IMR-90 (cell line): ENCODE measurements around the gene GIT1. TPM values are rescaled to one million over a fixed set of nuclear protein-coding genes. Genes with fewer than 3 reads are reported as not detected.

Source experiments
- ATAC-seq: fragments of 200-7000 bp; cut with Tn5 transposase; 2 replicates; pipeline ENCODE4 v1.9.1; 2020; ENCODE audit warnings: low read depth, mild to moderate bottlenecking, moderate library complexity
- BruUV-seq: library from RNA; stranded (reverse); fragments of 400-500 nt; replicated peaks from 2 replicates; lab custom pipeline; 2021; lab: Mats Ljungman, UMichigan
- CTCF ChIA-PET: fragments of 300-600 bp; formaldehyde crosslinking; extraction: SDS; loops from one replicate; lab custom pipeline; 2021; ENCODE audit warnings: antibody characterized with exemption; lab: Yijun Ruan, JAX
- POLR2A ChIA-PET: fragments of 300-600 bp; sonication (Branson Sonifier 250); formaldehyde crosslinking; loops from one replicate; lab custom pipeline; 2022; ENCODE audit warnings: antibody characterized with exemption; ENCODE audit not compliant: unreplicated experiment; lab: Charles Lee
- DNase-seq: peaks from one replicate; pipeline ENCODE4 v3.0.0; 2013
- H2AFZ ChIP-seq: replicated peaks from 2 replicates; pipeline ENCODE3; 2013; ENCODE audit warnings: low read length, mild to moderate bottlenecking; ENCODE audit not compliant: poor library complexity
- H2AK5ac ChIP-seq: 2 replicates; pipeline ENCODE4 v1.6.1; 2013; ENCODE audit warnings: low read depth, low read length, inconsistent platforms
- H2AK9ac ChIP-seq: replicated peaks from 2 replicates; pipeline ENCODE3; 2013; ENCODE audit warnings: mild to moderate bottlenecking, low read depth, low read length, moderate library complexity; ENCODE audit not compliant: poor library complexity
- H2BK120ac ChIP-seq: 2 replicates; pipeline ENCODE4 v1.6.1; 2013; ENCODE audit warnings: low read depth, low read length, inconsistent platforms
- H2BK15ac ChIP-seq: 3 replicates; pipeline ENCODE4 v1.6.1; 2013; ENCODE audit warnings: low read depth, low read length, inconsistent platforms
- H2BK20ac ChIP-seq: 2 replicates; pipeline ENCODE4 v1.6.1; 2013; ENCODE audit warnings: low read depth, mild to moderate bottlenecking, inconsistent platforms, low read length, moderate library complexity
- H2BK5ac ChIP-seq: 2 replicates; pipeline ENCODE4 v1.6.1; 2013; ENCODE audit warnings: mild to moderate bottlenecking, low read depth, low read length, inconsistent platforms; ENCODE audit not compliant: poor library complexity, severe bottlenecking
- H3K14ac ChIP-seq: replicated peaks from 2 replicates; pipeline ENCODE4 v1.6.1; 2013; ENCODE audit warnings: low read depth, low read length, inconsistent platforms
- H3K18ac ChIP-seq: 2 replicates; pipeline ENCODE4 v1.6.1; 2013; ENCODE audit warnings: low read depth, low read length, control low read depth
- H3K23ac ChIP-seq: 2 replicates; pipeline ENCODE4 v1.6.1; 2013; ENCODE audit warnings: low read depth, low read length, inconsistent platforms
- H3K27ac ChIP-seq: 2 replicates; pipeline ENCODE4 v1.5.1; 2013; ENCODE audit warnings: mild to moderate bottlenecking, control low read depth, low read length; ENCODE audit not compliant: insufficient read depth
- H3K27me3 ChIP-seq: 2 replicates; pipeline ENCODE4 v1.6.1; 2013; ENCODE audit warnings: low read length; ENCODE audit not compliant: control insufficient read depth, insufficient read depth
- H3K36me3 ChIP-seq: 2 replicates; pipeline ENCODE4 v1.6.1; 2013; ENCODE audit warnings: low read length, mixed read lengths; ENCODE audit not compliant: control insufficient read depth, insufficient read depth
- H3K4ac ChIP-seq: 2 replicates; pipeline ENCODE4 v1.6.1; 2013; ENCODE audit warnings: low read depth, low read length, inconsistent platforms
- H3K4me1 ChIP-seq: 2 replicates; pipeline ENCODE4 v1.6.1; 2013; ENCODE audit warnings: low read length, mixed read lengths; ENCODE audit not compliant: control insufficient read depth, insufficient read depth
- H3K4me2 ChIP-seq: 2 replicates; pipeline ENCODE4 v1.6.1; 2013; ENCODE audit warnings: low read depth, mild to moderate bottlenecking, control low read depth, low read length, moderate library complexity
- H3K4me3 ChIP-seq: 2 replicates; pipeline ENCODE4 v1.5.1; 2013; ENCODE audit warnings: low read depth, mild to moderate bottlenecking, control low read depth, low read length, moderate library complexity; ENCODE audit not compliant: insufficient read depth
- H3K56ac ChIP-seq: 2 replicates; pipeline ENCODE4 v1.6.1; 2013; ENCODE audit warnings: low read length, inconsistent platforms; ENCODE audit not compliant: insufficient read depth; ENCODE audit errors: extremely low read depth
- H3K79me1 ChIP-seq, 2 experiments: 2 replicates each; pipeline ENCODE4 v1.6.1; 2013; ENCODE audit warnings: low read length in 2 of 2, inconsistent platforms in 1 of 2, low read depth in 1 of 2
- H3K9ac ChIP-seq: 2 replicates; pipeline ENCODE4 v1.6.1; 2013; ENCODE audit warnings: low read depth, low read length, control low read depth
- H3K9me1 ChIP-seq: 2 replicates; pipeline ENCODE4 v1.6.1; 2013; ENCODE audit warnings: low read length, inconsistent platforms; ENCODE audit not compliant: insufficient read depth
- H3K9me3 ChIP-seq: 2 replicates; pipeline ENCODE4 v1.6.1; 2013; ENCODE audit warnings: low read length; ENCODE audit not compliant: control insufficient read depth, insufficient read depth
- H4K20me1 ChIP-seq: 2 replicates; pipeline ENCODE4 v1.6.1; 2013; ENCODE audit warnings: low read length, inconsistent platforms; ENCODE audit not compliant: insufficient read depth
- H4K5ac ChIP-seq: 2 replicates; pipeline ENCODE4 v1.6.1; 2013; ENCODE audit warnings: mild to moderate bottlenecking, low read depth, low read length, control low read depth
- H4K8ac ChIP-seq, 2 experiments: 2 replicates each; pipeline ENCODE4 v1.6.1; 2013; ENCODE audit warnings: low read depth in 2 of 2, low read length in 2 of 2, control low read depth in 1 of 2, inconsistent platforms in 1 of 2
- H4K91ac ChIP-seq: 2 replicates; pipeline ENCODE4 v1.6.1; 2013; ENCODE audit warnings: low read depth, low read length, inconsistent platforms; ENCODE audit not compliant: insufficient read depth
- CEBPB ChIP-seq: IDR thresholded peaks from 2 replicates; pipeline ENCODE4 v1.6.1; 2012; ENCODE audit warnings: low read depth, low read length, improper control_type of control experiment
- CHD1 ChIP-seq: IDR thresholded peaks from 2 replicates; pipeline ENCODE4 v1.6.1; 2012; ENCODE audit warnings: low read depth, low read length, improper control_type of control experiment
- CTCF ChIP-seq: conservative IDR thresholded peaks from 2 replicates; pipeline ENCODE4 v1.5.1; 2012; ENCODE audit warnings: mild to moderate bottlenecking, low read depth, low read length, improper control_type of control experiment
- ELK1 ChIP-seq: fragments of 150-350 bp; IDR thresholded peaks from 2 replicates; pipeline ENCODE4 v1.6.1; 2016; ENCODE audit warnings: low read depth, mild to moderate bottlenecking, low read length, moderate library complexity, borderline replicate concordance
- FOS ChIP-seq: fragments of 150-350 bp; IDR thresholded peaks from 2 replicates; pipeline ENCODE4 v1.6.1; 2016; ENCODE audit warnings: low read depth, low read length
- MAFK ChIP-seq: IDR thresholded peaks from 2 replicates; pipeline ENCODE4 v1.6.1; 2012; ENCODE audit warnings: low read depth, low read length, improper control_type of control experiment
- MXI1 ChIP-seq: IDR thresholded peaks from 2 replicates; pipeline ENCODE4 v1.6.1; 2012; ENCODE audit warnings: low read depth, mild to moderate bottlenecking, low read length, moderate library complexity, borderline replicate concordance
- NFE2L2 ChIP-seq: fragments of 150-350 bp; IDR thresholded peaks from 2 replicates; pipeline ENCODE4 v1.6.1; 2016; ENCODE audit warnings: low read depth, mild to moderate bottlenecking, low read length
- POLR2A ChIP-seq: IDR thresholded peaks from 2 replicates; pipeline ENCODE4 v1.6.1; 2012; ENCODE audit warnings: mild to moderate bottlenecking, low read depth, low read length
- RAD21 ChIP-seq: IDR thresholded peaks from 2 replicates; pipeline ENCODE4 v1.6.1; 2012; ENCODE audit warnings: low read length, improper control_type of control experiment
- RCOR1 ChIP-seq: IDR thresholded peaks from 2 replicates; pipeline ENCODE4 v1.6.1; 2012; ENCODE audit warnings: mild to moderate bottlenecking, low read length, improper control_type of control experiment; ENCODE audit not compliant: insufficient replicate concordance
- RFX5 ChIP-seq: IDR thresholded peaks from 2 replicates; pipeline ENCODE4 v1.8.0; 2012; ENCODE audit warnings: low read depth, mild to moderate bottlenecking, low read length, moderate library complexity
- SMC3 ChIP-seq: fragments of 150-350 bp; IDR thresholded peaks from 2 replicates; pipeline ENCODE4 v1.6.1; 2016; ENCODE audit warnings: low read depth, mild to moderate bottlenecking, antibody characterized with exemption, low read length, moderate library complexity
- WGBS, 2 experiments: methylation state at CpG; one replicate each; pipeline versions ENCODE4 v1.1.5 to v1.1.7; 2013; ENCODE audit warnings: missing lambda C conversion rate in 2 of 2; ENCODE audit not compliant: insufficient read length in 1 of 2; ENCODE audit errors: extremely low coverage in 2 of 2; 5-methylcytosine and 5-hydroxymethylcytosine counted together
- dilution Hi-C: fragments of 300-500 bp; cut with HindIII; formaldehyde crosslinking; loops from one replicate; pipeline ENCODE4 v1.14.3; 2018; ENCODE audit warnings: low sequenced_read_pairs; ENCODE audit not compliant: unreplicated experiment
- in situ Hi-C: fragments of 300-500 bp; cut with MboI; formaldehyde crosslinking; loops from 3 replicates; pipeline ENCODE4 v1.14.3; 2019; ENCODE audit warnings: low sequenced_read_pairs, inconsistent platforms, mixed read lengths
- intact Hi-C: fragments of 100-400 bp; cut with micrococcal nuclease; formaldehyde crosslinking; loops from 2 replicates; pipeline ENCODE4 v1.10.0; 2022
- polyA plus RNA-seq, 3 experiments: library from polyadenylated mRNA; depleted of rRNA; stranded (reverse); fragments of >200 nt; gene quantifications; 2 replicates each; pipeline ENCODE4 v1.2.3, GENCODE V29; 2012; ENCODE audit warnings: low replicate concordance in 1 of 3
- total RNA-seq: library from RNA; depleted of rRNA; stranded (reverse); fragments of >200 nt; gene quantifications from 2 replicates; pipeline ENCODE4 v1.2.3, GENCODE V29; 2012

The GIT1 gene
- total and polyA plus RNA-seq, 2 of the 4 experiments (the other 2 are of a cell fraction) = 14.2 to 34.2 TPM

- no peak for TF ChIP-seq MAFK
These were observed 13.0 kb downstream of the GIT1 start (continued) for GRCh38 chr17:29576214-29577000.

GRCh38 chr17:29575511-29576213 lies 13.8 kb downstream of the GIT1 start:
- Histone ChIP-seq H3K4me3 (no peak overlapping the region), H2BK15ac (no peak overlapping the region), H4K8ac (no peak overlapping the region), H3K18ac (no peak overlapping the region), H2AFZ (peak overlapping the region; percentile 44), H2BK120ac (no peak overlapping the region), H3K9me1 (no peaks in the 10 kb centered on the region; the same call in 1 of the 2 replicates), H3K27me3 (no peaks in the 10 kb centered on the region), H3K4me2 (no peak overlapping the region), H3K9ac (no peak overlapping the region), H4K5ac (no peak overlapping the region), H4K91ac (no peak overlapping the region), H3K79me1 (peaks cover 0 to 38% of the 10 kb centered on the region in 2 experiments), H3K14ac (no peak overlapping the region), H4K20me1 (peaks cover 7% of the 10 kb centered on the region), H3K56ac (no peak overlapping the region), H2BK20ac (no peak overlapping the region), H3K4me1 (peaks cover 8% of the 10 kb centered on the region; the same call in 1 of the 2 replicates), H3K9me3 (no peaks in the 10 kb centered on the region), H3K27ac (no peak overlapping the region), H2AK9ac (no peak overlapping the region), H3K23ac (no peak overlapping the region), H3K36me3 (peaks cover 61% of the 10 kb centered on the region), H2AK5ac (no peak overlapping the region), H2BK5ac (no peak overlapping the region), H3K4ac (no peak overlapping the region)
- 92% methylated on average over 8 of the region's 28 CpGs; no CpG with 5 or more reads in 1 of the 2 experiments for WGBS, 2 experiments
- no peak for DNase-seq
- BruUV-seq = no TSS peak
- intact Hi-C loops (no loop called here), in situ Hi-C loops (no loop called here), dilution Hi-C loops (no loop called here)
- no peak for ATAC-seq
- CTCF ChIA-PET = no interaction called here
- POLR2A ChIA-PET = no interaction called here
- no peak for TF ChIP-seq RFX5
- no peak for TF ChIP-seq MXI1
- TF ChIP-seq RAD21 = no peak
- no peak for TF ChIP-seq FOS
- TF ChIP-seq ELK1 = no peak
- no peak for TF ChIP-seq MAFK
- TF ChIP-seq NFE2L2 = no peak
- no peak for TF ChIP-seq SMC3
- no peak for TF ChIP-seq RCOR1
- no peak for TF ChIP-seq CHD1
- no peak for TF ChIP-seq CEBPB
- no peak for TF ChIP-seq CTCF
- TF ChIP-seq POLR2A = no peak
